CD14-positive monocyte (primary cell): Measurements from ENCODE around the gene SRPRB. TPM values are rescaled to one million over a fixed set of nuclear protein-coding genes. Genes with fewer than 3 reads are reported as not detected.

ENCODE experiments used
- DNase-seq, 3 donors: peaks; one replicate each; pipeline ENCODE4 v3.0.0-alpha.2; 2011 to 2022
- H2AFZ ChIP-seq: 2 replicates; pipeline ENCODE4 v1.6.0; 2012; ENCODE audit warnings: mild to moderate bottlenecking, low read depth, low read length, inconsistent platforms; ENCODE audit not compliant: insufficient read depth, poor library complexity, severe bottlenecking
- H3K27ac ChIP-seq, 2 donors: 1 replicate in 1 of 2; 2 replicates in 1 of 2; pipeline ENCODE4 v1.5.1; 2012 to 2013; ENCODE audit warnings: low read length in 2 of 2, control low read depth in 1 of 2, inconsistent platforms in 1 of 2, low read depth in 1 of 2, mild to moderate bottlenecking in 1 of 2
- H3K27me3 ChIP-seq, 2 donors: one replicate each; pipeline versions ENCODE4 v1.6.0 to v1.6.1; 2011 to 2013; ENCODE audit warnings: low read length in 2 of 2; ENCODE audit not compliant: control insufficient read depth in 2 of 2, insufficient read depth in 2 of 2
- H3K36me3 ChIP-seq, 2 donors: replicated peaks in 1 of 2; 1 replicate in 1 of 2; 2 replicates in 1 of 2; pipeline versions ENCODE4 v1.5.1 to v1.6.1; 2012 to 2013; ENCODE audit warnings: low read length in 2 of 2, control low read depth in 1 of 2, inconsistent platforms in 1 of 2, mild to moderate bottlenecking in 1 of 2; ENCODE audit not compliant: insufficient read depth in 2 of 2, control insufficient read depth in 1 of 2
- H3K4me1 ChIP-seq, 2 donors: 1 replicate in 1 of 2; 2 replicates in 1 of 2; pipeline versions ENCODE4 v1.5.1 to v1.6.1; 2012 to 2013; ENCODE audit warnings: low read length in 2 of 2, control low read depth in 1 of 2, inconsistent platforms in 1 of 2, mild to moderate bottlenecking in 1 of 2, moderate library complexity in 1 of 2; ENCODE audit not compliant: insufficient read depth in 2 of 2, control insufficient read depth in 1 of 2
- H3K4me2 ChIP-seq: replicated peaks from 2 replicates; pipeline ENCODE3; 2012; ENCODE audit warnings: low read length, moderate library complexity, mild to moderate bottlenecking; ENCODE audit not compliant: poor library complexity, severe bottlenecking; ENCODE audit errors: extremely low read depth
- H3K4me3 ChIP-seq, 3 experiments: fragments of 200-600 bp in 1 of 3; sonication (generic) in 1 of 3; replicated peaks in 1 of 3; 1 replicate in 2 of 3; 2 replicates in 1 of 3; pipeline ENCODE4 v1.5.1; 2011 to 2013; ENCODE audit warnings: low read length in 3 of 3, mild to moderate bottlenecking in 3 of 3, control low read depth in 2 of 3, low read depth in 2 of 3, inconsistent platforms in 1 of 3, moderate library complexity in 1 of 3
- H3K79me2 ChIP-seq: 2 replicates; pipeline ENCODE4 v1.6.0; 2012; ENCODE audit warnings: mild to moderate bottlenecking, control low read depth, inconsistent platforms, low read length, moderate library complexity; ENCODE audit not compliant: insufficient read depth
- H3K9ac ChIP-seq: 2 replicates; pipeline ENCODE4 v1.6.0; 2017; ENCODE audit warnings: low read length, mild to moderate bottlenecking; ENCODE audit not compliant: insufficient read depth, poor library complexity, severe bottlenecking
- H3K9me3 ChIP-seq, 2 donors: replicated peaks in 1 of 2; 1 replicate in 1 of 2; 2 replicates in 1 of 2; pipeline versions ENCODE4 v1.5.1 to v1.6.1; 2012 to 2013; ENCODE audit warnings: low read length in 2 of 2, control low read depth in 1 of 2; ENCODE audit not compliant: control insufficient read depth in 1 of 2, insufficient read depth in 1 of 2
- H4K20me1 ChIP-seq: 2 replicates; pipeline ENCODE4 v1.6.0; 2012; ENCODE audit warnings: mild to moderate bottlenecking, low read length, control low read depth, moderate library complexity; ENCODE audit not compliant: insufficient read depth
- H3K27ac Mint-ChIP-seq, 7 donors: one replicate each; pipeline ENCODE4 v1.8.0; 2020; ENCODE audit warnings: mild to moderate bottlenecking in 7 of 7, mixed read lengths in 7 of 7, moderate library complexity in 6 of 7, inconsistent platforms in 2 of 7
- H3K27me3 Mint-ChIP-seq, 3 donors: one replicate each; pipeline ENCODE4 v1.8.0; 2021 to 2022; ENCODE audit warnings: low read depth in 3 of 3, mild to moderate bottlenecking in 3 of 3, mixed read lengths in 3 of 3, moderate library complexity in 3 of 3, inconsistent platforms in 1 of 3
- H3K36me3 Mint-ChIP-seq, 2 donors: one replicate each; pipeline ENCODE4 v1.8.0; 2020; ENCODE audit warnings: mixed read lengths in 2 of 2, inconsistent platforms in 1 of 2, mild to moderate bottlenecking in 1 of 2
- H3K4me1 Mint-ChIP-seq: one replicate; pipeline ENCODE4 v1.8.0; 2020; ENCODE audit warnings: mild to moderate bottlenecking, mixed read lengths
- H3K4me3 Mint-ChIP-seq, 2 donors: one replicate each; pipeline ENCODE4 v1.8.0; 2020; ENCODE audit warnings: mild to moderate bottlenecking in 2 of 2, mixed read lengths in 2 of 2, moderate library complexity in 1 of 2
- H3K9me3 Mint-ChIP-seq, 7 donors: one replicate each; pipeline ENCODE4 v1.8.0; 2020 to 2022; ENCODE audit warnings: mixed read lengths in 7 of 7, mild to moderate bottlenecking in 6 of 7, moderate library complexity in 6 of 7, inconsistent platforms in 2 of 7
- WGBS: methylation state at CpG from one replicate; pipeline ENCODE4 v1.1.5; 2013; ENCODE audit warnings: missing lambda C conversion rate; ENCODE audit not compliant: insufficient coverage; 5-methylcytosine and 5-hydroxymethylcytosine counted together
- intact Hi-C, 2 donors: fragments of 100-400 bp; cut with micrococcal nuclease; formaldehyde crosslinking; loops; one replicate each; pipeline versions ENCODE4 v1.15.0 to v1.15.1; 2023
- polyA plus RNA-seq, 3 donors: library from polyadenylated mRNA; depleted of rRNA in 1 of 3; unstranded in 2 of 3; stranded (reverse) in 1 of 3; fragments of 300-500 nt in 2 of 3; fragments of >200 nt in 1 of 3; fragmentation: Illumina TruSeq in 2 of 3; gene quantifications; 1 replicate in 2 of 3; 2 replicates in 1 of 3; pipeline ENCODE4 v1.2.3, GENCODE V29; 2012 to 2021
- TF ChIP-seq, protein P1 (sequence below): fragments of 200-600 bp; IDR thresholded peaks from one replicate; pipeline ENCODE4 v1.8.0; 2022; ENCODE audit warnings: antibody characterized with exemption, mild to moderate bottlenecking

SRPRB gene
- polyA plus RNA-seq, 3 donors, result 6.1 to 30.6 (median 29.9) TPM

DNA sequence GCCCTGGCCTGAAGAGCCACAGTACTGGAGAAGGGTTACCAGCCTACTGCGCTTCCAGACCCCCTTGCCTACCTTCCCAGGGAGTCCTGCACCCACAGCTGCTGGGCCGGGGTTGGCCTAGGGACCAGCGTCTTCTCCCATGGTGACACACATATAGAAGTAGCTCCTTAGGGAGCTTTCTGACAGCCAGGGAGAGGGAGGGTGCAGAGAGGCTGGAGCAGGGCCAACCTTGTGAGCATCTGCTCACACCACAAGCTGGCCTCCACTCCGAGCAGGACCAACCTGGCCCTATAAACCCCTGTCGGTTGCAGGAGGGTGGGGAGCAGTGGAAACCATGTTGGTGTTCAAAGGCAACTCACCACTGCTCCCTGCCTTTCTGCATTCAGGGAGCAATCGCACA, 35.2 kb downstream of the SRPRB start:
- H2AFZ ChIP-seq, result no peak overlapping the region
- Mint-ChIP-seq H3K27ac (no peak overlapping the region), H3K4me1 (no peaks in the 10 kb centered on the region), H3K9me3 (peaks cover 0 to 7% (median 2%) of the 10 kb centered on the region in 7 donors), H3K27me3 (peaks cover 1 to 4% (median 2%) of the 10 kb centered on the region in 3 donors), H3K4me3 (no peak overlapping the region), H3K36me3 (no peaks in the 10 kb centered on the region)
- no peaks in the 10 kb centered on the region for H3K36me3 ChIP-seq
- no peak overlapping the region for H3K27ac ChIP-seq
- WGBS, result 100% methylated on average over 2 of the region's 6 CpGs
- no peak overlapping the region for H3K9ac ChIP-seq
- TF ChIP-seq, protein P1, sequence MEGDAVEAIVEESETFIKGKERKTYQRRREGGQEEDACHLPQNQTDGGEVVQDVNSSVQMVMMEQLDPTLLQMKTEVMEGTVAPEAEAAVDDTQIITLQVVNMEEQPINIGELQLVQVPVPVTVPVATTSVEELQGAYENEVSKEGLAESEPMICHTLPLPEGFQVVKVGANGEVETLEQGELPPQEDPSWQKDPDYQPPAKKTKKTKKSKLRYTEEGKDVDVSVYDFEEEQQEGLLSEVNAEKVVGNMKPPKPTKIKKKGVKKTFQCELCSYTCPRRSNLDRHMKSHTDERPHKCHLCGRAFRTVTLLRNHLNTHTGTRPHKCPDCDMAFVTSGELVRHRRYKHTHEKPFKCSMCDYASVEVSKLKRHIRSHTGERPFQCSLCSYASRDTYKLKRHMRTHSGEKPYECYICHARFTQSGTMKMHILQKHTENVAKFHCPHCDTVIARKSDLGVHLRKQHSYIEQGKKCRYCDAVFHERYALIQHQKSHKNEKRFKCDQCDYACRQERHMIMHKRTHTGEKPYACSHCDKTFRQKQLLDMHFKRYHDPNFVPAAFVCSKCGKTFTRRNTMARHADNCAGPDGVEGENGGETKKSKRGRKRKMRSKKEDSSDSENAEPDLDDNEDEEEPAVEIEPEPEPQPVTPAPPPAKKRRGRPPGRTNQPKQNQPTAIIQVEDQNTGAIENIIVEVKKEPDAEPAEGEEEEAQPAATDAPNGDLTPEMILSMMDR, result no peak
- intact Hi-C loops, result no loop called here
- H3K4me1 ChIP-seq, result no peaks in the 10 kb centered on the region
- no peaks in the 10 kb centered on the region for H3K9me3 ChIP-seq
- no peak overlapping the region for H3K4me3 ChIP-seq
- no peaks in the 10 kb centered on the region for H3K27me3 ChIP-seq
- H3K4me2 ChIP-seq, result no peak overlapping the region
- H4K20me1 ChIP-seq, result no peaks in the 10 kb centered on the region
- H3K79me2 ChIP-seq, result no peaks in the 10 kb centered on the region
- no peak for DNase-seq

- Mint-ChIP-seq H3K4me3 (no peak overlapping the region), H3K27ac (no peak overlapping the region), H3K9me3 (peaks cover 0 to 7% (median 3%) of the 10 kb centered on the region in 7 donors), H3K36me3 (no peaks in the 10 kb centered on the region), H3K4me1 (no peaks in the 10 kb centered on the region), H3K27me3 (peaks cover 2 to 4% (median 2%) of the 10 kb centered on the region in 3 donors)
- intact Hi-C loops, result no loop called here
- Histone ChIP-seq H4K20me1 (no peaks in the 10 kb centered on the region), H3K9ac (no peak overlapping the region), H3K4me2 (no peak overlapping the region), H3K27ac (no peak overlapping the region), H3K36me3 (no peaks in the 10 kb centered on the region), H3K27me3 (no peaks in the 10 kb centered on the region), H3K4me3 (no peak overlapping the region), H3K4me1 (no peaks in the 10 kb centered on the region), H3K9me3 (no peaks in the 10 kb centered on the region), H2AFZ (no peak overlapping the region), H3K79me2 (no peaks in the 10 kb centered on the region)
- WGBS, result 98% methylated on average over 6 of the region's 8 CpGs
- TF ChIP-seq, protein P1, result no peak
- no peak for DNase-seq
These were observed 35.6 kb downstream of the SRPRB start for GRCh38 chr3:133841196-133841595.
